Keratinocyte (primary cell): ENCODE measurements around the gene SLC35E3. TPM values are rescaled to one million over a fixed set of nuclear protein-coding genes. Genes with fewer than 3 reads are reported as not detected.

Source experiments
- DNase-seq: peaks from one replicate; pipeline ENCODE4 v3.0.0-alpha.2; 2011; ENCODE audit warnings: low read depth, missing footprints, low spot score
- FAIRE-seq: peaks from 2 replicates; lab custom pipeline; 2011; peaks lifted over from hg19 to GRCh38; lab: Jason Lieb, UNC
- H2AFZ ChIP-seq: 2 replicates; pipeline ENCODE4 v1.6.0; 2012; ENCODE audit warnings: low read length, control low read depth, inconsistent platforms; ENCODE audit not compliant: control insufficient read depth
- H3K27ac ChIP-seq: 2 replicates; pipeline ENCODE4 v1.5.1; 2011; ENCODE audit warnings: low read length; ENCODE audit not compliant: control insufficient read depth, insufficient read depth
- H3K27me3 ChIP-seq: 3 replicates; pipeline ENCODE4 v1.6.0; 2011; ENCODE audit warnings: low read length; ENCODE audit not compliant: control insufficient read depth, insufficient read depth; ENCODE audit errors: extremely low read depth
- H3K36me3 ChIP-seq, 2 experiments: 2 replicates in 1 of 2; 3 replicates in 1 of 2; pipeline ENCODE4 v1.5.1; 2011; ENCODE audit warnings: low read length in 2 of 2, mild to moderate bottlenecking in 1 of 2; ENCODE audit not compliant: control insufficient read depth in 2 of 2, insufficient read depth in 2 of 2; ENCODE audit errors: extremely low read depth in 1 of 2
- H3K4me1 ChIP-seq: 3 replicates; pipeline ENCODE4 v1.5.1; 2011; ENCODE audit warnings: low read length; ENCODE audit not compliant: control insufficient read depth, insufficient read depth; ENCODE audit errors: extremely low read depth
- H3K4me2 ChIP-seq: 3 replicates; pipeline ENCODE4 v1.6.0; 2011; ENCODE audit warnings: low read depth, low read length; ENCODE audit not compliant: control insufficient read depth, insufficient read depth; ENCODE audit errors: extremely low read depth
- H3K4me3 ChIP-seq, 3 experiments: fragments of 200-600 bp in 1 of 3; sonication (generic) in 1 of 3; 2 replicates in 2 of 3; 3 replicates in 1 of 3; pipeline ENCODE4 v1.5.1; 2011 to 2016; ENCODE audit warnings: low read length in 3 of 3, mild to moderate bottlenecking in 3 of 3, control low read depth in 2 of 3, inconsistent platforms in 1 of 3, low read depth in 1 of 3, mixed read lengths in 1 of 3, mixed run types in 1 of 3, moderate library complexity in 1 of 3; ENCODE audit not compliant: control insufficient read depth in 2 of 3, insufficient read depth in 2 of 3; ENCODE audit errors: extremely low read depth in 1 of 3
- H3K79me2 ChIP-seq: 2 replicates; pipeline ENCODE4 v1.6.0; 2012; ENCODE audit warnings: low read length; ENCODE audit not compliant: control insufficient read depth, insufficient read depth
- H3K9ac ChIP-seq: 3 replicates; pipeline ENCODE4 v1.6.0; 2011; ENCODE audit warnings: low read length; ENCODE audit not compliant: control insufficient read depth, insufficient read depth; ENCODE audit errors: extremely low read depth
- H3K9me1 ChIP-seq: 3 replicates; pipeline ENCODE4 v1.6.0; 2011; ENCODE audit warnings: low read length; ENCODE audit not compliant: control insufficient read depth, insufficient read depth; ENCODE audit errors: extremely low read depth
- H3K9me3 ChIP-seq: 2 replicates; pipeline ENCODE4 v1.5.1; 2012; ENCODE audit warnings: low read depth, low read length; ENCODE audit not compliant: control insufficient read depth
- H4K20me1 ChIP-seq: 3 replicates; pipeline ENCODE4 v1.6.0; 2011; ENCODE audit warnings: low read length; ENCODE audit not compliant: control insufficient read depth, insufficient read depth; ENCODE audit errors: extremely low read depth
- EZH2 ChIP-seq: IDR thresholded peaks from one replicate; pipeline ENCODE4 v1.6.1; 2012; ENCODE audit warnings: inconsistent platforms, mild to moderate bottlenecking, low read length, moderate library complexity
- dilution Hi-C: fragments of 300-500 bp; cut with MboI; formaldehyde crosslinking; loops from one replicate; pipeline ENCODE4 v1.7.0; 2020; ENCODE audit warnings: low sequenced_read_pairs; ENCODE audit not compliant: extremely low pct_ligation_motif_present
- polyA plus RNA-seq, 5 experiments: library from polyadenylated mRNA; depleted of rRNA in 3 of 5; stranded (reverse) in 3 of 5; stranded (forward) in 1 of 5; unstranded in 1 of 5; fragments of >200 nt; gene quantifications; 1 replicate in 1 of 5; 2 replicates in 3 of 5; 3 replicates in 1 of 5; pipeline versions ENCODE4 v1.2.1 to v1.2.3, GENCODE V29; 2011 to 2012; ENCODE audit warnings: missing spikeins in 2 of 5, low read depth in 1 of 5, low replicate concordance in 1 of 5
- TF ChIP-seq, protein P1 (sequence below), 3 experiments: IDR thresholded peaks in 1 of 3; conservative IDR thresholded peaks in 1 of 3; optimal IDR thresholded peaks in 1 of 3; 2 replicates in 2 of 3; 3 replicates in 1 of 3; pipeline versions ENCODE3 to v1.5.1; 2011; ENCODE audit warnings: low read length in 3 of 3, mild to moderate bottlenecking in 3 of 3, moderate library complexity in 2 of 3, control low read depth in 1 of 3, inconsistent platforms in 1 of 3; ENCODE audit not compliant: insufficient read depth in 2 of 3; ENCODE audit errors: extremely low read depth in 1 of 3

Gene SLC35E3
- polyA plus RNA-seq, 1 donor (not counting 4 experiments of a cell fraction or from before 2014, with no cell fraction given): 9.9 TPM

DNA sequence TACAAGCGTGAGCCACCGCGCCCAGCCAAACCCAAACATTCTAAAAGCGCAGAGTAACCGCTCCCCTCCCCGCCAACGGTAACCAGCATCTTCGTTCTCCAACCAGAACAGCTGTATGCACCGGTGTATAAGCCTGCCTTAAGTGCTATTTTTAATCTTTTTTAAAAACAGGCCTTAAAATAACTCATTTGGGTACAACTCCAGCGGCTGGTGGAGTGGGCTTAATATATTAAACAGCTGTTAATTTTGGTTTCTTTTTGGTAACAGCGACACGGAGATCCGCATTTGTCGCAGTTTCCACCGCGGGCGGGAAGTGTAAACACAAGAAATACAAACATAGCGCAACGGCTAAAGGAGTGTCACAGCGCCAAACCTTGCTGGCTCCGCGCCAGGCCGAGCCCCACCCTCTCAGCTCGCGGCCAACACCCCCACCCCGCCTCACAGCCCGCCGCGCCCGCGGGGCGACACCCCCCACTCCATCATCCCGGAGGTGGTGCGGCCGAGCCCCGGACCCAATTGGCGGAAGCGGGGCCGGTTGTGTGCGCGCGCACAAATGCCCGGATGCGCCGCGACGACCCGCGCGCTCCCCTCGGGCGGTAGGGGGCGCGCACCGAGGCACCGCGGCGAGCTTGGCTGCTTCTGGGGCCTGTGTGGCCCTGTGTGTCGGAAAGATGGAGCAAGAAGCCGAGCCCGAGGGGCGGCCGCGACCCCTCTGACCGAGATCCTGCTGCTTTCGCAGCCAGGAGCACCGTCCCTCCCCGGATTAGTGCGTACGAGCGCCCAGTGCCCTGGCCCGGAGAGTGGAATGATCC lies 61.8 kb downstream of the SLC35E3 start, which contains the start of gene MDM2:
MDM2 (plus strand) TSS at position 602 of the 812 bp plus-strand sequence. CDS start 301 bp downstream, outside the sequence.
- Histone ChIP-seq H2AFZ (peak within 1 kb of the TSS; percentile 76), H3K27ac (peak within 1 kb of the TSS; percentile 96), H4K20me1 (no peaks in the 10 kb centered on the region), H3K4me3 (peak within 1 kb of the TSS; percentile 67 to 96 (median 84)), H3K9ac (peak within 1 kb of the TSS; percentile 99), H3K4me2 (peak within 1 kb of the TSS; percentile 66), H3K79me2 (peaks cover 37% of the 10 kb centered on the region), H3K9me1 (no peaks in the 10 kb centered on the region), H3K27me3 (no peaks in the 10 kb centered on the region), H3K9me3 (no peaks in the 10 kb centered on the region), H3K4me1 (peaks cover 11% of the 10 kb centered on the region), H3K36me3 (peaks cover 0 to 3% of the 10 kb centered on the region in 2 experiments)
- TF ChIP-seq, protein P1, sequence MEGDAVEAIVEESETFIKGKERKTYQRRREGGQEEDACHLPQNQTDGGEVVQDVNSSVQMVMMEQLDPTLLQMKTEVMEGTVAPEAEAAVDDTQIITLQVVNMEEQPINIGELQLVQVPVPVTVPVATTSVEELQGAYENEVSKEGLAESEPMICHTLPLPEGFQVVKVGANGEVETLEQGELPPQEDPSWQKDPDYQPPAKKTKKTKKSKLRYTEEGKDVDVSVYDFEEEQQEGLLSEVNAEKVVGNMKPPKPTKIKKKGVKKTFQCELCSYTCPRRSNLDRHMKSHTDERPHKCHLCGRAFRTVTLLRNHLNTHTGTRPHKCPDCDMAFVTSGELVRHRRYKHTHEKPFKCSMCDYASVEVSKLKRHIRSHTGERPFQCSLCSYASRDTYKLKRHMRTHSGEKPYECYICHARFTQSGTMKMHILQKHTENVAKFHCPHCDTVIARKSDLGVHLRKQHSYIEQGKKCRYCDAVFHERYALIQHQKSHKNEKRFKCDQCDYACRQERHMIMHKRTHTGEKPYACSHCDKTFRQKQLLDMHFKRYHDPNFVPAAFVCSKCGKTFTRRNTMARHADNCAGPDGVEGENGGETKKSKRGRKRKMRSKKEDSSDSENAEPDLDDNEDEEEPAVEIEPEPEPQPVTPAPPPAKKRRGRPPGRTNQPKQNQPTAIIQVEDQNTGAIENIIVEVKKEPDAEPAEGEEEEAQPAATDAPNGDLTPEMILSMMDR (optimal IDR thresholded peaks at IDR 0.05 in 1 of 3, IDR thresholded peaks at IDR 0.05 in 1 of 3, conservative IDR thresholded peaks at IDR 0.05 in 1 of 3; ENCODE audit: extremely low read depth in 1 of 3, insufficient read depth in 2 of 3, low read length in 3 of 3): peak in 2 of 3 experiments; percentile 35 to 62
- TF ChIP-seq EZH2: no peak
- FAIRE-seq (no peak), DNase-seq (no peak)
- dilution Hi-C loops: no loop called here

- peak overlapping the region; percentile 99 for H3K9ac ChIP-seq
Measured at GRCh38 chr12:68808388-68809189, 62.6 kb downstream of the SLC35E3 start.

More at GRCh38 chr12:68808388-68809189, 62.6 kb downstream of the SLC35E3 start:
- DNase-seq (peak; percentile 99), FAIRE-seq (peak; percentile 13)
- dilution Hi-C loops: no loop called here
- Histone ChIP-seq H3K9me1 (no peaks in the 10 kb centered on the region), H3K27me3 (no peaks in the 10 kb centered on the region), H2AFZ (peak overlapping the region; percentile 76), H3K9me3 (no peaks in the 10 kb centered on the region), H3K4me2 (peak overlapping the region; percentile 66), H3K36me3 (peaks cover 3% of the 10 kb centered on the region in 2 experiments), H3K79me2 (peaks cover 45% of the 10 kb centered on the region), H3K4me1 (peaks cover 11% of the 10 kb centered on the region), H4K20me1 (no peaks in the 10 kb centered on the region), H3K4me3 (peak overlapping the region; percentile 67 to 96 (median 84)), H3K27ac (peak overlapping the region; percentile 96)
- TF ChIP-seq, protein P1 (optimal IDR thresholded peaks at IDR 0.05 in 1 of 3, IDR thresholded peaks at IDR 0.05 in 1 of 3, conservative IDR thresholded peaks at IDR 0.05 in 1 of 3; ENCODE audit: extremely low read depth in 1 of 3, insufficient read depth in 2 of 3, low read length in 3 of 3): peak in 1 of 3 experiments; percentile 0
- TF ChIP-seq EZH2: no peak
